ENCODE measurements around the gene SEM1.
"Not testable (repeated sequence)": the region's sequence is repeated elsewhere in the genome, so short reads cannot be mapped to it uniquely, and the experiment has no call there.

The SEM1 gene

DNA sequence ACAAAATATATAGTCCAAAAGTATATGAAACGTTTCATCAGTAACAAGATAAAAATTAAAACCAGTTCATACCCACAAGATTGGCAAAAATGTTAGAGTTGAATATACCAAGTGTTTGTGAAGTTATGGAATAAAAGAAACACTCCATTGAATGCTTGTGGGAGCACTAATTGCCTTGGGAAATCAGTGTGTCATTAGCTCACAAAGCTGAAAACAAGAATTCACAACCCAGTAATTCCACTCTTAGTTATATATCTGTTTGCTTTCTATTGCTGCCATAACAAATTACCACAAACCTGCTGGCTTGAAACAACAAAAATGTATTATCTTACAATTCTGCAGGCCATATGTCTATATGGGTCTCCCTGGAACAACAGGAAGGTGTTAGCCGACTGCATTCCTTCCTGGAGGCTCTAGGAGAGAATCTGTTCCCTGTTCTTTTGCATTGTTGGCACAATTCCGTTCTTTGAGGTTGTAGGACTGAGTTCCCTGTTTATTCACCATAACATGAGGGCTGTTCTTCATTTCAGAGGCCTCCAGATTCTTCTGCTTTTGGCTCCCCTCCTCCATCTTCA is 45.7 kb downstream of the SEM1 start:
- ChIA-PET POLR2A (no interaction called here), CTCF (no interaction called here)
- no peak for DNase-seq (ENCODE audit: extremely low spot score)
- TF ChIP-seq ELF4 (IDR thresholded peaks at IDR 0.05) (no peak), HDGF (IDR thresholded peaks at IDR 0.05; ENCODE audit: borderline replicate concordance) (no peak), SUZ12 (IDR thresholded peaks at IDR 0.05) (no peak), CTBP1 (IDR thresholded peaks at IDR 0.05; ENCODE audit: borderline replicate concordance) (no peak), FOXA1 (IDR thresholded peaks at IDR 0.05) (no peak), TARDBP (IDR thresholded peaks at IDR 0.05) (no peak), FOXK2 (IDR thresholded peaks at IDR 0.05) (no peak), BHLHE40 (IDR thresholded peaks at IDR 0.05; ENCODE audit: borderline replicate concordance) (no peak), ZNF384 (IDR thresholded peaks at IDR 0.05) (no peak), LEF1 (IDR thresholded peaks at IDR 0.05; ENCODE audit: borderline replicate concordance) (no peak), L3MBTL2 (conservative IDR thresholded peaks at IDR 0.05) (no peak), NFRKB (IDR thresholded peaks at IDR 0.05) (no peak), FOXM1 (IDR thresholded peaks at IDR 0.05; ENCODE audit: borderline replicate concordance) (no peak), SP1 (IDR thresholded peaks at IDR 0.05) (no peak), ARNT (IDR thresholded peaks at IDR 0.05) (no peak)
- TF ChIP-seq, protein P1, sequence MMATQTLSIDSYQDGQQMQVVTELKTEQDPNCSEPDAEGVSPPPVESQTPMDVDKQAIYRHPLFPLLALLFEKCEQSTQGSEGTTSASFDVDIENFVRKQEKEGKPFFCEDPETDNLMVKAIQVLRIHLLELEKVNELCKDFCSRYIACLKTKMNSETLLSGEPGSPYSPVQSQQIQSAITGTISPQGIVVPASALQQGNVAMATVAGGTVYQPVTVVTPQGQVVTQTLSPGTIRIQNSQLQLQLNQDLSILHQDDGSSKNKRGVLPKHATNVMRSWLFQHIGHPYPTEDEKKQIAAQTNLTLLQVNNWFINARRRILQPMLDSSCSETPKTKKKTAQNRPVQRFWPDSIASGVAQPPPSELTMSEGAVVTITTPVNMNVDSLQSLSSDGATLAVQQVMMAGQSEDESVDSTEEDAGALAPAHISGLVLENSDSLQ (IDR thresholded peaks at IDR 0.05) = no peak

DNA sequence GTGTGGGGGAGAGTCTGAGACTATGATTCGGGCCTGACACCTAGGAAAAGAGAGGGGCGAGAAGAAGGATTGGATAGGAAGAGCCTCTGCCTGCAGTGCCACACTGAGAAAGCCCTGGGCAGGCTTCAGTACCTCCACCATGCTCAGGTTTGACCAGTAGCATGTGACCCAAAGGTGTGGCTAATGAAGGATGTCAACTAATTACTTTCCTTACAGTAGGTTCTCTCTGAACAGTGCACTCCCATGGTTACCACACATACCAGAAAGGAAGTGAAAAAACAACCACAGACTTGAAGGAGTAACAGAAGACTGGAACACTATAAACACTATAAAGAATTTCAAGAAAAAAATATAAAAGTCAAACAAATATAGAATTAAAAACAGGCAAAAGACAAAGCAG is 46.2 kb downstream of the SEM1 start:
- POLR2A ChIA-PET = no interaction called here
- CTCF ChIA-PET = no interaction called here
- no peak for DNase-seq (ENCODE audit: extremely low spot score)
- no peak for TF ChIP-seq SP1 (IDR thresholded peaks at IDR 0.05)
- TF ChIP-seq TARDBP (IDR thresholded peaks at IDR 0.05) = no peak
- no peak for TF ChIP-seq ARNT (IDR thresholded peaks at IDR 0.05)
- no peak for TF ChIP-seq NFRKB (IDR thresholded peaks at IDR 0.05)
- no peak for TF ChIP-seq FOXK2 (IDR thresholded peaks at IDR 0.05)
- no peak for TF ChIP-seq CTBP1 (IDR thresholded peaks at IDR 0.05; ENCODE audit: borderline replicate concordance)
- no peak for TF ChIP-seq HDGF (IDR thresholded peaks at IDR 0.05; ENCODE audit: borderline replicate concordance)
- TF ChIP-seq ELF4 (IDR thresholded peaks at IDR 0.05) = no peak

DNA sequence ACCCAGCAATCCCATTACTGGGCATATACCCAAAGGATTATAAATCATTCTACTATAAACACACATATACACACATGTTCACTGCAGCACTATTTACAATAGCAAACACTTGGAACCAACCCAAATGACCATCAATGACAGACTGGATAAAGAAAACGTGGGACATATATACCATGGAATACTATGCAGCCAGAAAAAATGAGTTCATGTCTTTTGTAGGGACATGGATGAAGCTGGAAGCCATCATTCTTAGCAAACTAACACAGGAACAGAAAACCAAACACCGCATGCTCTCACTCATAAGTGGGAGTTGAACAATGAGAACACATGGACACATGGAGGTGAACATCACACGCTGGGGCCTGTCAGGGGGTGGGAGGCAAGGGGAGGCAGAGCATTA is 47.5 kb downstream of the SEM1 start:
- POLR2A ChIA-PET; DNase-seq (ENCODE audit: extremely low spot score); CTCF ChIA-PET: not testable (repeated sequence)

DNA sequence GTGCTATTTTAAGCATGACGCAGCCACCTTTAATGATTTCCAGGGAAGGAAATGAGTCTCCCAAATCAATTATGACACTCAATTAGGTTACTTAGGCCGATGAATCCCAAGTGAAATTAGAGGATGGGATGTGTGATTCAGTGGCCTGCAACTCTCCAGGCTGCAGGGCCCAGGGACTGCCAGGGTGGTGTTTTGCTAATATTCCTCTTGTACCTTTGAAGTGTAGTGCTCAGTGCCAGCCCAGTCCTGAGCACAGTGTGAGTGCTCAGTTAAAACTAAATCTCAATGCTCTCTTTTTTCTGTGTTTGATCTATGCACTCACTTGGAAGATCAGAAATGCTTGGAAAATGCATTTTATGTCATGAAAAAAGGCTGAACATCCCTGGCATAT is 51.6 kb downstream of the SEM1 start:
- POLR2A ChIA-PET = no interaction called here
- CTCF ChIA-PET = no interaction called here
- no peak for DNase-seq (ENCODE audit: extremely low spot score)
- TF ChIP-seq ARNT (IDR thresholded peaks at IDR 0.05) (no peak), SP1 (IDR thresholded peaks at IDR 0.05) (no peak), FOXM1 (IDR thresholded peaks at IDR 0.05; ENCODE audit: borderline replicate concordance) (no peak), ELF4 (IDR thresholded peaks at IDR 0.05) (no peak), L3MBTL2 (conservative IDR thresholded peaks at IDR 0.05) (no peak), TARDBP (IDR thresholded peaks at IDR 0.05) (no peak)

DNA sequence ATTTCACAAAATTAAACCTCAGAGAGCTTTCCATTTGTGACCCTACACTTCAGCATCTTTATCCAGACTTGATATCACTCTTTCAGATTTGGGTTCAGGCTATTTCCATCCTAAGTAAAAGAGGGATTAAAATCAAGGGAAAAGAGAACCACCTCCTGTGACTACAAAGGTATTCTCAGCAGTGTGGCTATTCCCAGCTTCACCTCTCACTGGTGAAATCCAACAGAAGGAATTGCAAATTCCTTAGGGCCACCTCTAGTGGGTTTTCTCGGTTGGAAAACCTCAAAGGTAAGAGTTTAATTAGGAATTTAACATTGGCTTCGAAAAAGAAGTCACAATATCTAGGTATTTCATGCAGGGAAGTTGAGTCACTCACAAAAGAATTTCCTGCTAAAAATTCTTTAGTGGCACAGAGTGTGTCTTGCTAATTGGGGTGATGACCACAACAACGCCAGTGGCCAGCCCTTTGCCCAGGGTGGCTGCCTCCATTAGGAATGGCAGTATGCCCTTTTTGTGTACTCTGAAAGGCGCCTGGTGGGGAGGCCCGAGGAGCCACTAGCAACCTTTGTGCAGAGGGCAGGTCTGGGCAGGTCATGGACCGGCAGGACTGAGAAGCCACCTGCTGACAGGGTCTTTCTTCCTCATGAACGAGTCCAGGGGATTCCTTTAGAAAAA is 52.2 kb downstream of the SEM1 start:
- no peak for DNase-seq (ENCODE audit: extremely low spot score)
- TF ChIP-seq CTBP1 (IDR thresholded peaks at IDR 0.05; ENCODE audit: borderline replicate concordance) = no peak
- TF ChIP-seq TARDBP (IDR thresholded peaks at IDR 0.05) = no peak
- no peak for TF ChIP-seq ZNF384 (IDR thresholded peaks at IDR 0.05)
- TF ChIP-seq SP1 (IDR thresholded peaks at IDR 0.05) = no peak
- TF ChIP-seq L3MBTL2 (conservative IDR thresholded peaks at IDR 0.05) = no peak
- no peak for TF ChIP-seq FOXK2 (IDR thresholded peaks at IDR 0.05)
- TF ChIP-seq HDGF (IDR thresholded peaks at IDR 0.05; ENCODE audit: borderline replicate concordance) = no peak
- TF ChIP-seq FOXA1 (IDR thresholded peaks at IDR 0.05) = no peak
- TF ChIP-seq LEF1 (IDR thresholded peaks at IDR 0.05; ENCODE audit: borderline replicate concordance) = no peak
- TF ChIP-seq SUZ12 (IDR thresholded peaks at IDR 0.05) = no peak
- TF ChIP-seq, protein P1 (IDR thresholded peaks at IDR 0.05) = no peak
- no peak for TF ChIP-seq ELF4 (IDR thresholded peaks at IDR 0.05)
- no peak for TF ChIP-seq NFRKB (IDR thresholded peaks at IDR 0.05)
- no peak for TF ChIP-seq FOXM1 (IDR thresholded peaks at IDR 0.05; ENCODE audit: borderline replicate concordance)
- no peak for TF ChIP-seq BHLHE40 (IDR thresholded peaks at IDR 0.05; ENCODE audit: borderline replicate concordance)
- ChIA-PET CTCF (no interaction called here), POLR2A (no interaction called here)

DNA sequence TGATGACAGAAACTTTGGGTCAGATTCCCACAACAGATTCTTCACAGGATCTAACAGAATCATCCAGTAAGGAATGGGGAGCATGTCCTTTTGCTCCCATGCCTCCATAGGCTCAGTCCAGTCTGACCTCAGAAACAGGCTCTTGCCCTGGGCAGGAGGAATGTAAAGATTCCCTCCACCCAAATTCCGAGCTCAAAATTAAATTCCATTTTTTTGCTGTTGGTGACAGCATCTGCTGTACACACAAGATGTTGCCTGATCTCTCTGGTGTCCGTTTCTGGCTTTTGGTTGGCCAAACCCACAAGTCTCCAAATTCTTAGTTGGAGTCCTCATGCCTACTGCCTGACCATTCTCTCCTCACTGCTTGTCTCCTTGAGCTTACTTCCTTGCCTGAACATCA is 53.7 kb downstream of the SEM1 start:
- ChIA-PET CTCF (no interaction called here), POLR2A (no interaction called here)
- TF ChIP-seq HDGF (IDR thresholded peaks at IDR 0.05; ENCODE audit: borderline replicate concordance) (no peak), ARNT (IDR thresholded peaks at IDR 0.05) (no peak), FOXM1 (IDR thresholded peaks at IDR 0.05; ENCODE audit: borderline replicate concordance) (no peak)
- DNase-seq (ENCODE audit: extremely low spot score) = no peak

DNA sequence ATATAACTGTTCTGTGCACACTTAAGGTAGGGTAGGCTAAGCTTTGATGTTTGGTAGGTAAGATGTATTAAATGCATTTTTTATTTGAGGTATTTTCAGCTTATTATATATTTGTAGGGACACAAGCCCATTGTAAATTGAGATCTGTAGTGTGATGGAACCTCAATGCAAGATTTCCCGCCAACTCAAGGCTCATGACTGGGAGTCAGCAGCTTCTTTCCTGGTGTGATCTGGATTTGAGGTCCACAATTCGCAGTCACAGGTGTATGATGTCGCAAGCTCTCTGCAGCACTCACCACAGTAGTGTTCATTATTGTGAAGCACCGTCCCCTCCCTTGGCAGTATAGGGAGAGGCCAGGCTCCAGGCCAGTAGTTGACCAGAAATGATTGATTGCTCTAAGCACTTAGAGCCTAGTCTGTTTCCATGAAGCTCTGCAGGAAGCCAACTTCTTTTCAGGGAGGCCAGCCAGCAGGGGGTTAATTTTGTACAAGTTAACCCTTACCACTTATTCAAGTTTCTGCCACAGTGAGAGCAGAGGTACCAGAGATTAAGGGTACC is 54.9 kb downstream of the SEM1 start:
- ChIA-PET CTCF (interaction anchor here (0.6 kb wide), 1 partner anchor 258 kb away, joined by 3 read pairs; no protein-coding TSS in a partner anchor), POLR2A (no interaction called here)
- TF ChIP-seq ZNF384 (IDR thresholded peaks at IDR 0.05) (no peak), TARDBP (IDR thresholded peaks at IDR 0.05) (no peak), LEF1 (IDR thresholded peaks at IDR 0.05; ENCODE audit: borderline replicate concordance) (no peak), ARNT (IDR thresholded peaks at IDR 0.05) (no peak), HDGF (IDR thresholded peaks at IDR 0.05; ENCODE audit: borderline replicate concordance) (no peak), L3MBTL2 (conservative IDR thresholded peaks at IDR 0.05) (peak; percentile 40), BHLHE40 (IDR thresholded peaks at IDR 0.05; ENCODE audit: borderline replicate concordance) (no peak), NFRKB (IDR thresholded peaks at IDR 0.05) (no peak), CTBP1 (IDR thresholded peaks at IDR 0.05; ENCODE audit: borderline replicate concordance) (no peak), FOXM1 (IDR thresholded peaks at IDR 0.05; ENCODE audit: borderline replicate concordance) (no peak), FOXK2 (IDR thresholded peaks at IDR 0.05) (no peak), SP1 (IDR thresholded peaks at IDR 0.05) (no peak)
- TF ChIP-seq, protein P1 (IDR thresholded peaks at IDR 0.05) = peak; percentile 84
- DNase-seq (ENCODE audit: extremely low spot score) = peak; percentile 45

All from HEK293T (cell line).